HUDEP-2 (cell line): ENCODE measurements around the gene LTBP4.

Experiments used
- DNase-seq, 76 experiments: peaks; one replicate each; lab custom pipeline; 2025; ENCODE audit not compliant: unreplicated experiment in 76 of 76; lab: John Stamatoyannopoulos, UW

LTBP4 gene

DNA sequence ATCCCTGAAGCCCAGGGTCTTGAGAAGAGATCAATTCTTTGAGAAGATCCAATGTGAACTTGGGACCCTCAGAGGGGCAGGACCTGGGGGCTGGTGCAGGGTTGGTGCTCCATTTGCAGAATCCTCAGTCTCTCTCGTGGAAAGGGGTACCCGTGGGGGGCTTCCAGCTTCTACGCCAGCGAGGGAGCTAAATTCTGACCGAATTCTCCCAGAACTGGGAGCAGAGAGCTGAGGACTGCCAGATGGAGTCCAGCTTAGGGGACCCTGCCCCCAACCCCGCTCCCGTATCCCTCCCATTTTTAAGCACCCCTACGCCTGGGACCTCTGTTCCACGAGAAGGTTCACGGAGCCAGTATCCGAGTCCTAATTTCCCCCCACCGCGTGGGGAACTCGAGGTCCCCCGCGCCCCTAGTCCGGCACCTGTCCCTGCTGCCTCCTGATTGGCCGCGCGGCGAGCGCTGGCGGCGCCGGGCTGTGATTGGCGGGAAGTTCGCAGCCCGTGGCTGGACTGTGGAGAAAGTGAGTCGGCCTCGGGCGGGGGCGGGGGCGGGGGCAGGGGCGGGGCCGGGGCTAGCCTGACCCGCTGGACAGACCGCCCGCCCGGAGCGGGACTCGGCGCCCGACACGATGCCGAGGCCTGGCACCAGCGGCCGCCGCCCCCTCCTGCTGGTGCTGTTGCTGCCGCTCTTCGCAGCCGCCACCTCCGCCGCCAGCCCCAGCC lies 4.4 kb upstream of the LTBP4 start:
- peak in 57 of 76 experiments; percentile 23 to 79 (median 58) for DNase-seq

DNA sequence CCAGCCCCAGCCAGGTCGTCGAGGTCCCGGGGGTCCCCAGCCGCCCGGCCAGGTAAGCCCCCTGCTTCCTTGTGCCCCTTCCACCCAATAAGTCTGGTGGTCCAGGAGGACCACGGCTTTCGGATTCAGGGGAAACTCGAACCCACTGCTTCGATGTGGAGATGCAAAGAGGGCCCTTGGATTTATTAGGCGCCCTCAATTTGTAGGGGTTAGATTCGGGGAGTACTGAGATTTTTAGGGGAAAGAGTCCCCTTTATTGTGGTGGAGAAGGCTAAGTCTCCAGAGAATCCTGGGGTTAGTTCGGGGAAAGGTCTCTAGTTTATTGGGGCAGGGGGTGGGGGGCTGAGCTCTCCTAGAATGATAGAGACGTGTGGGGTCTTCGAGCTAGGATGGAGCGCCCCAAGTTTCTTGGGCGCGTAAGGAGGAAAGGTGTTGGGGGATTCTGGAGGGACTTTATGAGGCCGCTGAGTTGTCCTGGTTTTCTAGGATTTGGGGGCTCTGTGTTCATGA lies 3.8 kb upstream of the LTBP4 start:
- no peak for DNase-seq

DNA sequence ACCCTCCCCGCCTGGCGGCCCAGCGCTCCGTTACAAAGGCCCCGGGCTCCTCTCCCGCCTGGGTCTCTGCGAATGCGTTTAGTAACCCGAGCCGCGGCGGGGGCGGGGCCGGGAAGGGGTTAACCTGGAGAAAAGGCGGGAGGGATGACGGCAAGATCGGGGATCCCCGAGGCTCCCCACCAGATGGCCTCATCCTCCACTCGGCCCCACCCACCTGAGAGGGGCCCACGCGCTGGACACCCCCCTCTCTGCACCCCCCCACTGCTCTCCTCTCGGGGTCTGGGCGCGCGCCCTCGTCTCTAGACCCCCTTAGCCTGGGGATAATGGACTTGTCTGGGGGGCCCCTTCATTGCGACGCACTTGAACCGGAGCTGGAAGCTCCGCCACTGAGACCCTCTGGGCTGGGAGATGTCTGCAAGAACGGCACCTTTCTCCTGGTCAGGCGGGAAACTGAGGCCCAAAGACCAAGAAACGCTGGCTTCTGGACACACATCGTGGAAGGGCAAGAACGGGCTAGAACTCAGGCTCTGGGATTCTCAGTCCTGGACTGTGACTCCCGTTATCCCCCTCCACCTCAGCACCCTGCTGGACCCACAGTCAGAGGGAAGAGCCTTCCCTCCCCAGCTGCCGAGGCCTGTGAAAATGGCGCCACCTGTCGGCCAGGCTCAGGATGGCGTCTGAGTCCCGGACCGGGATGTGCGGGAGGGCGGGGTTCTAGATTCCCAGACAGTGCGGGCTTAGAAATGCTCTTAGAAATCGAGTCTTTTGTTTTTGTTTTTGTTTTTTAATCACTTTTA lies 2.9 kb upstream of the LTBP4 start:
- peak in 73 of 76 experiments; percentile 31 to 96 (median 81) for DNase-seq

DNA sequence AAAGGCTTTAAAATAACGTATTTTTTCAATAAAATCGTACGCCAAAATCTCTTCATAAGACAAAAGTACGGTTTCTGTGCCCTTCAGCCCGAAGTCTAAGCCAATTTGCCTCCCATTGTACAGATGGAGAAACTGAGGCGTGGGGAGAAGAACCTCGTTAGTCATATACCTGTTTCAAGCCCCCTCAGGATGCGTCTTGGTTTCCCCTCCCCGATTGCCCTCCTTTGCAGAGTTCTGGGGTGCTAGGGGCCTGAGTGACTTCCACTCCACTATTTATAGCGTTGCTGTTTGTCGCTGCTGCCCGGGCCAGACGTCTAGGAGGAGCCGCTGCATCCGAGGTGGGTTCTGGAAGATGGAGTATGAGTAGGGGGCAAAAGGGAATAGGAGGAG lies 2.3 kb upstream of the LTBP4 start:
- DNase-seq, result peak in 7 of 76 experiments; percentile 30 to 61 (median 56)

- peak in 46 of 76 experiments; percentile 17 to 73 (median 46) for DNase-seq
These were observed 1.8 kb upstream of the LTBP4 start for GRCh38 chr19:40599331-40599901.

GRCh38 chr19:40599902-40600569 lies 1.1 kb upstream of the LTBP4 start:
- peak in 21 of 76 experiments; percentile 12 to 59 (median 32) for DNase-seq

GRCh38 chr19:40600570-40601133 lies 517 bp upstream of the LTBP4 start:
- peak in 7 of 76 experiments; percentile 34 to 52 (median 40) for DNase-seq

DNA sequence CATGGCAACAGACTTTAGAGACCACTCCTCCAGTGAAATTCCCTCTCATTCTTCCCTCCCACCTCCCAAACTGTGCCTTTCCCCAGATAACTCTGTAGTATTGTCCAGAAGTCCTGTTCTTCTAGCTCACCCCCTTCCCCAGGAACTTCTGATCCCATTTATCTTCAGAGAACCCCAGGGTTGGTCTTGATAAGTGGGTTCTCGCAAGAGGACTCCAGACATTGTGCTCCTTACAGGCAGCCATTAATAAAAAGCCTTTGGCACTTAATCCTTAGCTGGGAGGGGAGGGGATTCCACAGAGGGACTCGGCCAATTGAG lies 1.9 kb downstream of the LTBP4 start:
- peak in 4 of 76 experiments; percentile 32 to 89 (median 45) for DNase-seq

DNA sequence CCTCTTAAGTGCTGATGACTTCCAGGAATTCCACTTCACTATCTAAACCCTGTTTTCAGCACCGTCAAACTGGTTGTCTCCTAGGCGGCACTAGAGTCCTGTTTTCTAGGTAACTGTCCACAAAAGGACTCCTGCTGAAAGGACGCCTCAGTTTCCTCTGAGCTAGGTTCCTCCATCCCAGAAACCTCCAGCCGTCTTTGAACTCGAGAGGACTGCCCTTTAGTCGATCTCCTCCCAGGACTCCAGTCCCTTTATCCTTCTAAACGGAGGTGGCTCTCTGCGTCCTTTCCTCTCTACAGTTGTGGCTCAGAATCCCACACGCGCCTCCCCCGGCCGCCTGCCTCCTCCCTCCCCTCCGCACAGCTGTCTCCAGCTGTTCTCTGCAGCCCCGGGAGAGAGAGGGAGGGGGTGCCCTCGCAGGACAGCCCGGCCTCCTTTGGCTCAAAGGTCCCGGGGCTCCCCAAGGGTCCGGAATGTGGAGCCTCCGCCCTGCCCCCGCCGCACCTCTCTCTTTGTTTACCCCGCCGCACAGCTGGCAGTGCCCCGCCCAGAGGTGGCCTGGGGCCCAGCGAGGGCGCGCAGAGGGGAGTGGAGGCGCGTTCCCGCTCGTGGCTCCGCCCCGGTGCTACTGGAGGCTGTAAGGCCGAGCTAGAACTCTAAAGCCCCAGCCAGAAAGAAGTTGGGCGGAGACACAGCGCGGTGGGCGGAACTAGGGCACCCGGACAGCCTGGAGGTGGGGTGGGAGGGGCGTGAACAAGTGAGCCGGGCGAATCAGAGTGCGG lies 2.4 kb downstream of the LTBP4 start:
- peak; percentile 89 to 100 (median 100) for DNase-seq

DNA sequence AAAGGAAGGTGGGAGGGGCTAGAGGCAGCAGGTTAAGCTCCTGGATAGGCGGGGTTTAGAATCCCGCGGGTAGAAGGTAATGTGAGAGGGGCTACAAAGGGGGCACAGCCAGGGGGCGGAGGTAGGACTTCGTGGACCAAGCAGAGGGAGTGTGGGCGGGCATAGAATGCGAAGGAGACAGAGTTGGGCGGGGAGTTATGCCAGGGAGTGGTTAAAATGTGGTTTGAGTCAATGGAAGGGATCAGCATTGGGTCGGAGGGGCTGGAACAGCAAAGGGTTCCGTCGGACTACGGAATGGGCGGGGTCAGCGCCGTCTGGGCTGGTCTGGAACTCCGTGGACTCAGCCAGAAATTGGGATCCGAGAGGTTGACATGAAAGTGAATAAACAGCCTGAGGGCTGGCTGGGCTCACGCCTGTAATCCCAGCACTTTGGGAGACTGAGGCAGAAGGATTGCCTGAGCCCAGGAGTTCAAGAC lies 3.0 kb downstream of the LTBP4 start:
- no peak for DNase-seq

- peak in 69 of 76 experiments; percentile 22 to 97 (median 60) for DNase-seq
These were observed 3.6 kb downstream of the LTBP4 start for GRCh38 chr19:40604647-40605215.

GRCh38 chr19:40605216-40605971 lies 4.2 kb downstream of the LTBP4 start:
- peak in 75 of 76 experiments; percentile 66 to 99 (median 91) for DNase-seq

DNA sequence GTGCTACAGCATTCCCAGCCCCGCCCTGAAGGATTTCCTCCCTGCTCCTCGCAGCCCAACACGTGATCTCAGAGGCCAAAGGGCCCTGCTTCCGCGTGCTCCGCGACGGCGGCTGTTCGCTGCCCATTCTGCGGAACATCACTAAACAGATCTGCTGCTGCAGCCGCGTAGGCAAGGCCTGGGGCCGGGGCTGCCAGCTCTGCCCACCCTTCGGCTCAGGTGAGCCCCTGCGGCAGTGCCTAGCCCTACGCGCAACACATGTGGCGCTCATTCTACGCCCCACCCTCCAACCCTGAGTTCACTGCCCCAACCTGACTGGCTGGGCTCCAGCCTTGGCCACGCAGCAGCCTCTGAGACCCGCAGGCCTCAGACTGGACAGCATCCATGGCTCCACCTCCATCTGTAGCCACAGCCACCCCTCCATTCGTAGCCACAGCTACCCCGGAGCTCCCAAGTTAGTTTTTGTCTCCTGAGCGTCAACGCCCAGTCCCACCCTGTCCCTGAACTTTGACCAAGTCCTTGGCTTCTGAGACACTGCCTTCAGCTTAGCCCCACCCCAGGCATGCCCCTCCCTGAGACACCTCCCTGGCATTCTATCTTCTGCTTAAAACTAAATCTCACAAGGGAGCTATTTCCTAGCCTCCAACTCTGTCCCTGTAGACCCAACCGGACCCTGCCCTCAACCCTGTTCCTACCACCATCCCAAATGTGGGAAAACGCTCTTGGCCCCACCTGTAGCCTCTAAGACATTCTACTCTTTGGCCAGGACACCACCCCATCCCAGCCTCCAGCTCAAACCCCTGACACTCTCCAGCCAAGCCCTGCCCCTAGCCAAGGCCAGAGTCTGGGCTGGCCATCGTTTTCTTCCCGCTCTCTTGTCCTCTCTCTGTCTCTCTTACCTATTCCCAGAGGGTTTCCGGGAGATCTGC lies 6.4 kb downstream of the LTBP4 start:
- peak in 72 of 76 experiments; percentile 39 to 95 (median 77) for DNase-seq

DNA sequence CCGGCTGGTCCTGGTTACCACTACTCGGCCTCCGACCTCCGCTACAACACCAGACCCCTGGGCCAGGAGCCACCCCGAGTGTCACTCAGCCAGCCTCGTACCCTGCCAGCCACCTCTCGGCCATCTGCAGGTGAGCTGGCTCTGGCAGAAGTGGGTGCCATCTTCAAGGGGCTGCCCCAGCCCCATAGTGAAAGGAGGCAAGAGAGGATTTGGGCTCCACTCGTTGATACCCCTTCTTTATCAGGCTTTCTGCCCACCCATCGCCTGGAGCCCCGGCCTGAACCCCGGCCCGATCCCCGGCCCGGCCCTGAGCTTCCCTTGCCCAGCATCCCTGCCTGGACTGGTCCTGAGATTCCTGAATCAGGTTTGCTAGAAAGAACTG lies 7.1 kb downstream of the LTBP4 start:
- no peak for DNase-seq

GRCh38 chr19:40608957-40609356 lies 7.8 kb downstream of the LTBP4 start:
- peak in 1 of 76 experiments; percentile 25 for DNase-seq

DNA sequence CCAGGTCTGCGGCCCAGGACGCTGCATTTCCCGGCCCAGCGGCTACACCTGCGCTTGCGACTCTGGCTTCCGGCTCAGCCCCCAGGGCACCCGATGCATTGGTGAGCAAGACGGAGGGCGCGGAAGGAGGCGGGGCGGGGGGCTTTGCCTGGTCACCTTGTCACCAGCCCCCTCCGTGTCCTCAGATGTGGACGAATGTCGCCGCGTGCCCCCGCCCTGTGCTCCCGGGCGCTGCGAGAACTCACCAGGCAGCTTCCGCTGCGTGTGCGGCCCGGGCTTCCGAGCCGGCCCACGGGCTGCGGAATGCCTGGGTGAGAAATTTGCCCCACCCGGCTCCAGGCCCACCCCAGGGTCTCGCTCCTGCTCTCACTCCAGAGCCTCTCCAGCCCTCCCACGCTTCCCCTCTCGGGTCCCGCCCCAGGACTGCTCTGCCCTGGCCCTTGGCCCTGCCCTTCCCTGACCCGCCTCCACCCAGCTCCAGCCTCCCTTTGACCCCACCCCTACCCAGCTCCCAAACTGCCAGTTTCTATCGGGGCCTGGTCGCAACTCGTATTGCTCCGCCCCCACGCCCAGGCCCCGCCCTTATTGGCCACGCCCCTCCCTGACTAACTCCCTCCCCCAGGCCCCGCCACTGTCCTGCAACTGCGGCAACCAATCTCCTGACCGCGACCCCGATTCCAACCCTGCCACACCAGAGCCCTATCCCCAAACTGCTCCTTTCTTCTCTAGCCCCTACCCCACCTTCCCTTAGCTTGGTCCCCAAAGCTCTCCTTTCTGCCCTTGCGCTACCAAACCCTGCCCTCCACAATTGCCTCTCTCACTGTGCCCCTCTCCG lies 8.6 kb downstream of the LTBP4 start:
- DNase-seq, result peak in 75 of 76 experiments; percentile 74 to 100 (median 98)
